NCI-H128 (cell line): ENCODE measurements around the gene FER.
"Not testable (repeated sequence)": the region's sequence is repeated elsewhere in the genome, so short reads cannot be mapped to it uniquely, and the experiment has no call there.

Source experiments
- DNase-seq: peaks from one replicate; lab custom pipeline; 2025; ENCODE audit not compliant: unreplicated experiment; lab: John Stamatoyannopoulos, UW

Gene FER

GRCh38 chr5:108797986-108798385, 50.3 kb downstream of the FER start:
- no peak for DNase-seq

GRCh38 chr5:108798513-108799265, 51.0 kb downstream of the FER start:
- DNase-seq, result no peak

GRCh38 chr5:108801301-108801700, 53.6 kb downstream of the FER start:
- no peak for DNase-seq

- DNase-seq, result no peak
These were observed 54.1 kb downstream of the FER start for GRCh38 chr5:108801776-108802175.

GRCh38 chr5:108810717-108811116, 63.0 kb downstream of the FER start:
- no peak for DNase-seq

GRCh38 chr5:108813673-108814072, 66.0 kb downstream of the FER start:
- no peak for DNase-seq

- DNase-seq, result no peak
These were observed 66.9 kb downstream of the FER start for GRCh38 chr5:108814551-108814950.

GRCh38 chr5:108818613-108819272, 71.0 kb downstream of the FER start:
- no peak for DNase-seq

GRCh38 chr5:108820983-108821382, 73.3 kb downstream of the FER start:
- no peak for DNase-seq

- no peak for DNase-seq
These were observed 74.7 kb downstream of the FER start for GRCh38 chr5:108822211-108822947.

GRCh38 chr5:108827131-108827530, 79.4 kb downstream of the FER start:
- no peak for DNase-seq

GRCh38 chr5:108830705-108831276, 83.1 kb downstream of the FER start:
- no peak for DNase-seq

- no peak for DNase-seq
These were observed 88.8 kb downstream of the FER start for GRCh38 chr5:108836492-108836891.

- not testable (repeated sequence) for DNase-seq
These were observed 94.7 kb downstream of the FER start for GRCh38 chr5:108842260-108842941.

GRCh38 chr5:108851129-108851528, 103.4 kb downstream of the FER start:
- not testable (repeated sequence) for DNase-seq

GRCh38 chr5:108857905-108858304, 110.2 kb downstream of the FER start:
- DNase-seq, result no peak

- no peak for DNase-seq
These were observed 111.3 kb downstream of the FER start for GRCh38 chr5:108858959-108859358.

GRCh38 chr5:108862211-108862610, 114.5 kb downstream of the FER start:
- DNase-seq, result no peak

- not testable (repeated sequence) for DNase-seq
These were observed 118.4 kb downstream of the FER start for GRCh38 chr5:108866097-108866496.

GRCh38 chr5:108867656-108868055, 120.0 kb downstream of the FER start:
- no peak for DNase-seq

GRCh38 chr5:108869066-108869465, 121.4 kb downstream of the FER start:
- DNase-seq, result no peak
